A673 (cell line): ENCODE measurements around the gene ZSWIM3. TPM values are rescaled to one million over a fixed set of nuclear protein-coding genes. Genes with fewer than 3 reads are reported as not detected.

Experiments used
- BruUV-seq: library from RNA; stranded (reverse); fragments of 400-500 nt; replicated peaks from 2 replicates; lab custom pipeline; 2021; lab: Mats Ljungman, UMichigan
- CTCF ChIA-PET: fragments of 300-600 bp; sonication (Branson Sonifier 250); formaldehyde crosslinking; loops from one replicate; lab custom pipeline; 2022; ENCODE audit warnings: antibody characterized with exemption; lab: Charles Lee
- POLR2A ChIA-PET: fragments of 300-600 bp; sonication (Branson Sonifier 250); formaldehyde crosslinking; loops from one replicate; lab custom pipeline; 2022; ENCODE audit warnings: antibody characterized with exemption; ENCODE audit not compliant: low non-redundant PET; lab: Charles Lee
- DNase-seq: peaks from one replicate; pipeline ENCODE4 v3.0.0-alpha.2; 2015; ENCODE audit warnings: low spot score
- H3K27ac ChIP-seq: fragments of 200-600 bp; sonication (generic); 2 replicates; pipeline ENCODE4 v1.5.1; 2016; ENCODE audit warnings: mixed run types, low read depth, mild to moderate bottlenecking, mixed read lengths, antibody characterized with exemption, low read length; ENCODE audit not compliant: poor library complexity, severe bottlenecking
- H3K27me3 ChIP-seq: fragments of 200-600 bp; sonication (generic); replicated peaks from 2 replicates; pipeline ENCODE4 v1.6.1; 2017; ENCODE audit warnings: mixed run types, low read depth, mild to moderate bottlenecking, mixed read lengths, antibody characterized with exemption, low read length; ENCODE audit not compliant: insufficient read depth, poor library complexity
- H3K36me3 ChIP-seq: fragments of 200-600 bp; sonication (generic); 2 replicates; pipeline ENCODE4 v1.6.1; 2016; ENCODE audit warnings: mixed run types, mild to moderate bottlenecking, mixed read lengths, antibody characterized with exemption, low read length; ENCODE audit not compliant: insufficient read depth, poor library complexity, severe bottlenecking
- H3K4me1 ChIP-seq: fragments of 200-600 bp; sonication (generic); 2 replicates; pipeline ENCODE4 v1.6.1; 2017; ENCODE audit warnings: mixed run types, mild to moderate bottlenecking, mixed read lengths, antibody characterized with exemption, low read length; ENCODE audit not compliant: insufficient read depth, poor library complexity, severe bottlenecking
- H3K4me3 ChIP-seq: fragments of 200-600 bp; sonication (generic); 2 replicates; pipeline ENCODE4 v1.5.1; 2016; ENCODE audit warnings: low read depth, mixed run types, mild to moderate bottlenecking, mixed read lengths, low read length; ENCODE audit not compliant: poor library complexity, severe bottlenecking
- H3K9me3 ChIP-seq: fragments of 200-600 bp; sonication (generic); 2 replicates; pipeline ENCODE4 v1.6.1; 2016; ENCODE audit warnings: mixed run types, low read depth, mild to moderate bottlenecking, mixed read lengths, antibody characterized with exemption, low read length; ENCODE audit not compliant: poor library complexity, severe bottlenecking
- CTCF ChIP-seq: fragments of 300-800, 200-600 bp; sonication (generic); conservative IDR thresholded peaks from 2 replicates; pipeline ENCODE4 v1.5.1; 2017; ENCODE audit warnings: low read depth, mild to moderate bottlenecking, antibody characterized with exemption, low read length, moderate library complexity, mixed read lengths
- EZH2 ChIP-seq: fragments of 200-600 bp; sonication (generic); IDR thresholded peaks from 2 replicates; pipeline ENCODE4 v1.6.1; 2017; ENCODE audit warnings: borderline replicate concordance, low read depth, mild to moderate bottlenecking, mixed read lengths, antibody characterized with exemption, low read length; ENCODE audit not compliant: poor library complexity, severe bottlenecking
- intact Hi-C: fragments of 100-400 bp; cut with micrococcal nuclease; formaldehyde crosslinking; loops from one replicate; pipeline ENCODE4 v1.10.0; 2022; ENCODE audit not compliant: unreplicated experiment
- total RNA-seq: library from RNA; stranded (reverse); gene quantifications from 2 replicates; pipeline ENCODE4 v1.2.3, GENCODE V29; 2021

The ZSWIM3 gene
- total RNA-seq, 1 experiment from 2014 or later, result 2.6 TPM

DNA sequence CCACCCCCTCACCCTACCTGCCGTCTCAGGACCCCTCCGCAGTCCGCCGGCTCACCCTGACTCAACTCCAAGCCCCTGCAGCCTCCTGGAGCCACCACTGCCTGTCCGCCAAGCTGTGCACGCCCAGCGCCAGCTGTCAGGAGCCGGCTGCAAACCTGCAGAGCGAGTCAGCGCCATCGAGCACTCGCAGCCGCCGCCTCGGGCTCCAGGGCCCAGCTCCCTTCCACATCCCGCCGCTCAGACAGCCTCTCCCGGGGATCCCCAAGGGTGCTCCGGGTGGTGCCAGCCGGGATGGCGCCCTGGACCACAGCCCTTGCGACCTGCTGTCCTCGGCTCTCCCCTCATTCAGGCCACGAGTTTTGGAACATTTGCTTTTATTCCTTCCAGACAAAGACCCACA is 34.6 kb upstream of the ZSWIM3 start:
- DNase-seq, result peak; percentile 30
- intact Hi-C loops, result loop anchor here (5.0 kb wide), 1 partner anchor 134 kb away; no protein-coding TSS in a partner anchor
- POLR2A ChIA-PET, result no interaction called here
- Histone ChIP-seq H3K27me3 (no peaks in the 10 kb centered on the region), H3K4me3 (peak overlapping the region; percentile 21), H3K4me1 (no peaks in the 10 kb centered on the region), H3K27ac (no peak overlapping the region), H3K9me3 (no peaks in the 10 kb centered on the region), H3K36me3 (no peaks in the 10 kb centered on the region)
- TF ChIP-seq CTCF, result no peak
- no peak for TF ChIP-seq EZH2
- CTCF ChIA-PET, result no interaction called here
- no TSS peak for BruUV-seq

DNA sequence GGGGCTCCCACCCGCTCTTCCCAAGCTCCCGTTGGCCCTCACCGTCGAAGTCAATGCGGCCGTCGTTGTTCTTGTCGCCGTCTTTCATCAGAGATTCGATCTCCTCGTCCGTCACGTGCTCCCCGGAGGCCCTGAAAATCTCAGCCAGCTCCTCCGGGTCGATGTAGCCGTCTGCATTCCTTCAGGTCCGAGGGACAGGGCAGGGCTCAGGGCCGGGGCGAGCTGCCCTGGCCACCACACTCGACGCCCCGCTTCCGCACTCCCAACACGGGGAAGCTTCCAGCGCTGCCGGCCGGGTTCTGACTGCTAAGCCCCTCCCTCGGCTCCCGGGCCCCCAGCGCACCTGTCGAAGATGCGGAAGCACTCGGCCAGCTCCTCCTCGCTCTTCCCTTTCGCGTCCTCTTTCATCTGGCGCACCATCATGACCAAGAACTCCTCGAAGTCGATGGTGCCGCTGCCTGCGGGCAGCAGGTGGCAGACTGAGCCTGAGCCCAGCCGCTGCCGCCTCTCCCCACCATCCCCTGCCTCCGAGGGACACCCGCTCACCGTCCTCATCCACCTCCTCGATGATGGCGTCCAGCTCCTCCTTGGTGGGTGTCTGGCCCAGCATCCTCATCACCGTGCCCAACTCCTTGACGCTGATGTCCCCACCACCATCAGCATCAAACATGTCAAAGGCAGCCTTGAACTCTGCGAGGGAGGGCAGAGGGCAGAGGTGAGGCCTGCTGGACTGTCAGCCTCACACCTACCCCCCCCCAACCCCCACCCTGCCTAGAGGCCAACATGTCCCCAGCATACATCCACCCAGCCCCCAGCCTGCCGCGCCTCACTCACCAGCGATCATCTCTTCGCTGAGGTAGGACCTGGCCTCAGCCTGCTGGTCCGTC is 33.2 kb upstream of the ZSWIM3 start:
- Histone ChIP-seq H3K9me3 (no peaks in the 10 kb centered on the region), H3K36me3 (no peaks in the 10 kb centered on the region), H3K27ac (no peak overlapping the region), H3K4me1 (no peaks in the 10 kb centered on the region), H3K4me3 (no peak overlapping the region), H3K27me3 (no peaks in the 10 kb centered on the region)
- intact Hi-C loops, result loop anchor here (5.0 kb wide), 1 partner anchor 133 kb away; no protein-coding TSS in a partner anchor
- ChIA-PET POLR2A (no interaction called here), CTCF (no interaction called here)
- TF ChIP-seq EZH2 (no peak), CTCF (peak; percentile 67)
- BruUV-seq, result no TSS peak
- peak; percentile 60 for DNase-seq

- H3K4me1 ChIP-seq, result no peaks in the 10 kb centered on the region
- H3K27ac ChIP-seq, result no peak overlapping the region
- no peak for DNase-seq
- BruUV-seq, result no TSS peak
- H3K36me3 ChIP-seq, result no peaks in the 10 kb centered on the region
- no peaks in the 10 kb centered on the region for H3K9me3 ChIP-seq
- CTCF ChIA-PET, result no interaction called here
- TF ChIP-seq CTCF, result no peak
- POLR2A ChIA-PET, result no interaction called here
- intact Hi-C loops, result no loop called here
- no peak overlapping the region for H3K4me3 ChIP-seq
- H3K27me3 ChIP-seq, result no peaks in the 10 kb centered on the region
Measured at GRCh38 chr20:45826381-45827019, 30.9 kb upstream of the ZSWIM3 start.
